Stimulated activated effector memory CD8-positive, alpha-beta T cell treated with anti-CD3 and anti-CD28 coated beads, Interleukin-12 subunit alpha, Interleukin-12 subunit beta, amount 100 ng/mL, for 72 hours (primary cell): ENCODE measurements around the gene DLG2.
"Not testable (repeated sequence)": the region's sequence is repeated elsewhere in the genome, so short reads cannot be mapped to it uniquely, and the experiment has no call there.

Source experiments
- ATAC-seq: fragments of 150-1000 bp; cut with Tn5 transposase; 2 replicates; pipeline ENCODE4 v1.10.0; 2021
- DNase-seq, 2 donors: peaks; one replicate each; pipeline ENCODE4 v3.0.0; 2021 to 2022; ENCODE audit warnings: low spot score in 2 of 2
- H3K27ac Mint-ChIP-seq: one replicate; pipeline ENCODE4 v1.8.0; 2022; ENCODE audit warnings: mild to moderate bottlenecking, mixed read lengths
- H3K36me3 Mint-ChIP-seq: one replicate; pipeline ENCODE4 v1.8.0; 2022; ENCODE audit warnings: mild to moderate bottlenecking, mixed read lengths
- H3K4me1 Mint-ChIP-seq: one replicate; pipeline ENCODE4 v1.8.0; 2022; ENCODE audit warnings: mixed read lengths
- H3K4me3 Mint-ChIP-seq: one replicate; pipeline ENCODE4 v1.8.0; 2022; ENCODE audit warnings: mild to moderate bottlenecking, mixed read lengths
- H3K9me3 Mint-ChIP-seq: one replicate; pipeline ENCODE4 v1.8.0; 2022; ENCODE audit warnings: mixed read lengths

The DLG2 gene

DNA sequence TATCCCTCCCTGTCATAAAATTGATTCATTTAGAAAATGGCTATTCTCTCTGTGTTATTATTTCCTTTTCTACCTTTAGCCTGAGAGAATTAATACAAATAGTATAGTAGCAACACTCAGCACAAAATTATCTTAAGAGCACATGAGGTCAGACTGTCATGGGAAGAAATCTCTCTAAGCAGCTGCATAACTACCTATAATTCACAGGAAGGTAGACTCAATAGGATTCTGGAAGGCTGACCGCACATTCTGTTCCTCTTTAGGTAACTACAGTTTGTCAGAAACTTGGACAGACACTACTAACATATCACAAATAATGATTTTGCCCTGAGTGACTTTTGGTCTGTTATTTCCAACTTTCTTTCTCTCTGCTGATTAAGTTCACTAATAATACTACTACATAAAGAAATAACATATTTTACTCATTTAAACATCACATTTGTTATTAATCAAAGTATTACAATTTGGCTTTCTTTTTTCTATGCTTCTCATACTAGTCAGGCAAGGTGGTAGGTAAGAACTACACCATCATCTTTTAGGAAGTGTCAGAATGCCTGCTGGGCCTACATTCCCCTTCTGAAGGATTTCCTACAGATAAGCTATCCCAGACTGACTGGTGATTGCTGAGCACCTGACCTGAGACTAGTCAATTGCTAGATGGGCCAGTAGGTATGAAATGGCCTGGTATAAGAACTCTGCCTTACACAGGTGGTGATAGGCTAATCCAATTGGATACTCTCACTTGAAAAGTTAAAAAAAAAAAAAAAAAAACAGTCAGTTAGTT, 325.1 kb downstream of the DLG2 start:
- Mint-ChIP-seq H3K27ac (no peak overlapping the region), H3K9me3 (peaks cover 14% of the 10 kb centered on the region), H3K36me3 (no peaks in the 10 kb centered on the region), H3K4me1 (no peaks in the 10 kb centered on the region), H3K4me3 (no peak overlapping the region)
- no peak for ATAC-seq
- no peak for DNase-seq

DNA sequence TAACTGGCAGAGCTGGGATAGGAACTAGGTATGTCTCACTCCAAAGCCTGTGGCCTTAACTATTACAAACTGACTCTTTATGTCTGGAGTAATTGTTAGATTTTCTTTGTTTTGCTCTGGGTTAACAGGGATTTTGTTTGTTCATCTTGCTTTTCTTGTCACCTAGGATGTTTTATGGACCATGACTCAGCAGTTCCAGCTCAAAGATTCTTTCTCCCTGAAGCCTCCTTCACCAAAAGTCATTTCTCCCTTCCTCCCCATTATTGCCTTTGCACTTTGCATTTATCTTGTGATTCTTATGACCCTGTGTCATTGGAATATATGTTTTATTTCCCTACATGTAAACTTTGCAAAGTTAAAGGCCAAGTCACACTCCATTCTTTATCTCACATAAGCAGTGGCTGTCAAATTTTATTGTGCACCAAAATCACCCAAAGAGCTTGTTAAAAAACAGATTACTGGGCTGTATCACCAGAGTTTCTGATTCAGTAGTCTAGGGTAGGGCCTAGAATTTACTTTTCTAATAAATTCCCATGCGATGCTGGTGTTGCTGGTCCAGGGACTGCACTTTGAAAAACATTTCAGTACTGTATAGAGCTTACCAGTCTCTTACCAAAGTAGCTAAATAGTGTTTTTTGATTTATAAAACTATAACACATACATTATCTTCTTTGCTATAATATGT, 327.7 kb downstream of the DLG2 start:
- no peaks in the 10 kb centered on the region for H3K36me3 Mint-ChIP-seq
- no peak overlapping the region for H3K27ac Mint-ChIP-seq
- DNase-seq = no peak
- peaks cover 11% of the 10 kb centered on the region for H3K9me3 Mint-ChIP-seq
- no peak overlapping the region for H3K4me3 Mint-ChIP-seq
- no peak for ATAC-seq
- H3K4me1 Mint-ChIP-seq = no peaks in the 10 kb centered on the region

DNA sequence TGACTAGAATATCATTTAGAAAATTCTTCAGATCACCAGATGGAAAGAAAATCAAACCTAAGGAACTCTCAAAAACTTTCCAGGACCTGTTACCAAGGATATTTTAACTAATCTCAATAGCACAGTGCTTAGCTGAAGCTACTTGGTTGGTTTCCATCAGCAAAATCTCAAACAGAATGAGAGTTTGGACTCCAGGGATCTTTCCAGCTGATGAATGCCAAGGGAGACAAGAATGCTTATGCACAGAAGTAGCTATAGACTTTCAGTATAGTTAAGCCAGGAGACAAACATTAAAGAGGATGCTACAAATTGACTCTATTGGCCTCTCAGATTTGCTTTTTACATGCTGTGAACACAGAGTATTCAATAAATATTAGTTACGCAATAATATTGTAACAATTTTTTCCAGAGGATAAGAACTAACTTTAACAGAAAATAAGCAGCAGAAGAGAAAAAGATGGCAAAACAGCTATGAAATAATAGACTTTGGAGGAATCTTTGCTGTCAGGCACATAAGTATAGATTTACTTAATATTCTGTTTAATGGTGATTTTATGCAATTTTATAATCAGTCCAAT, 331.4 kb downstream of the DLG2 start:
- no peaks in the 10 kb centered on the region for H3K36me3 Mint-ChIP-seq
- DNase-seq (no peak), ATAC-seq (no peak)
- peaks cover 6% of the 10 kb centered on the region for H3K9me3 Mint-ChIP-seq
- H3K27ac Mint-ChIP-seq = no peak overlapping the region
- H3K4me3 Mint-ChIP-seq = no peak overlapping the region
- H3K4me1 Mint-ChIP-seq = no peaks in the 10 kb centered on the region

DNA sequence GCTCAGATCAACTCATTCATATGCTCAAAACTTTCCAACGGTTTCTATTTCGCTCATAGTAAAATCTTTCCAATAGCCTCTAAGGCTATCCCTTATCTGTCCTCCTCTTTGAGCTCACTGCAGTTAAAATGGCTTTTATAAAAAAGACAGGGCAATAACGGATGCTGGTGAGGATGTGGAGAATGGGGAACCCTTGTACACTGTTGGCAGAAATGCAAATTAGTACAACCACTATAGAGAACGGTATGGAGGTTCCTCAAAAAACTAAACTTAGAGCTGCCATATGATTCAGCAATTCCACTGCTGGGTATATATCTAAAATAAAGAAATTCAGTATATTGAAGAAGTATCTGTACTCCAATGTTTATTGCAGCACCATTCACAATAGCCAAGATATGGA, 345.6 kb downstream of the DLG2 start:
- no peak overlapping the region for H3K4me3 Mint-ChIP-seq
- H3K9me3 Mint-ChIP-seq = peaks cover 7% of the 10 kb centered on the region
- H3K4me1 Mint-ChIP-seq = no peaks in the 10 kb centered on the region
- no peak overlapping the region for H3K27ac Mint-ChIP-seq
- no peak for ATAC-seq
- DNase-seq = no peak
- no peaks in the 10 kb centered on the region for H3K36me3 Mint-ChIP-seq

DNA sequence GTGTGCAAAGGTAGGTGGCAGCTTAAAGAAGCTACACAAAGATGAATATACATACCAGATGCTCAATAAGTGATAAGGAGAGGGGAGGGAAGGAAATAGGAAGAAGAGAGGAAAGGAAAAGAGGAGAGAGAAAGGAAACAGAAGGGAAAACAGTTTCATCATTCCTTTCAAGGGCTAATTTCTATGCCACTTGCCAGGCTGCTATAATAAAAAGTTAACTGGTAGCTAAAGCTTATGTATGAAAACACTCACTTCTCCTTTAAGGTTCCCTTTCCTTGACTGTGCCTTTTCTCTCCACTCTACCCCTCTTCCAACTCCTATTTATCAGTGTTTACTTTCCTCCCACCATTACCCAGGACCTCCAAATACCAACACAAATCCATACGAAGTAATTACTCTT, 347.9 kb downstream of the DLG2 start:
- Mint-ChIP-seq H3K36me3 (no peaks in the 10 kb centered on the region), H3K4me1 (no peaks in the 10 kb centered on the region), H3K27ac (no peak overlapping the region), H3K4me3 (no peak overlapping the region), H3K9me3 (peaks cover 10% of the 10 kb centered on the region)
- DNase-seq (no peak), ATAC-seq (no peak)

DNA sequence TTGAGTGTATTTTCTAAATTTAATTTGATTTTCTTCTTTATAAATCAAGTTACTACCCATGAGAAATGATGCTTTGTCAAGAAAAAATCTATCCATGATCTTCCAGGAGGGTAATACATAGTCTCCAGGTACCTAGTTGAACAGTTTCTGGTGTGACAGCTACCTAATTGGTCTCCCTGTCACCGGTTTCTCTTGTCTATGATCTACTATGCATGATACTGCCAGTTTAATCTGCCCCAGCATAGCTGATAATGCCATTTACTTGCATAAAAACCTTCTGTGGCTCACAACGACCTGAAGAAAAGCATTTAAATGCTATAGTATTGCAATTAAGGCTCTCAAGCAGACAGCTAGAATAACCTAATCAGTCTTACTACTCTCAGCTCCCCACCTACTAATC, 349.5 kb downstream of the DLG2 start:
- no peak overlapping the region for H3K4me3 Mint-ChIP-seq
- DNase-seq = no peak
- H3K36me3 Mint-ChIP-seq = no peaks in the 10 kb centered on the region
- H3K9me3 Mint-ChIP-seq = peaks cover 11% of the 10 kb centered on the region
- no peaks in the 10 kb centered on the region for H3K4me1 Mint-ChIP-seq
- H3K27ac Mint-ChIP-seq = no peak overlapping the region
- ATAC-seq = no peak

DNA sequence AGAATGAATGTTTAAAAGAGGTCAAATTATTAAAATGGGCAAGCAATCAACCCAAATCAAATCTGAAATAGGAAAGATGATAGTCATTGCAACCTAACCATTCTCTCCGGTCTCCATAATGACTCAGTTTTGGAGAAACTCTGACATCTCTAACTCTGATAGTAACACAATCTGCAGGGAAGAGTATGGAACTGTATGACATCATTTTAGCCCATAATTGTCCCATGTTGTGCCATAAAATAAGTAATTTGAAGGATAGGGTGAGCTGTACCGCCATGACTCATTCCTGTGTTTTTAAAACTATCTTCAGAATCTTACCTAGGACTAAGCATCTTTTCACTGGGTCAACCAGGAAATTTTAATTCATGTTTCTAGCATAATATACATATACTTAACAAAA, 350.8 kb downstream of the DLG2 start:
- Mint-ChIP-seq H3K9me3 (peaks cover 17% of the 10 kb centered on the region), H3K36me3 (no peaks in the 10 kb centered on the region), H3K4me3 (no peak overlapping the region), H3K4me1 (no peaks in the 10 kb centered on the region), H3K27ac (no peak overlapping the region)
- no peak for DNase-seq
- ATAC-seq = no peak

DNA sequence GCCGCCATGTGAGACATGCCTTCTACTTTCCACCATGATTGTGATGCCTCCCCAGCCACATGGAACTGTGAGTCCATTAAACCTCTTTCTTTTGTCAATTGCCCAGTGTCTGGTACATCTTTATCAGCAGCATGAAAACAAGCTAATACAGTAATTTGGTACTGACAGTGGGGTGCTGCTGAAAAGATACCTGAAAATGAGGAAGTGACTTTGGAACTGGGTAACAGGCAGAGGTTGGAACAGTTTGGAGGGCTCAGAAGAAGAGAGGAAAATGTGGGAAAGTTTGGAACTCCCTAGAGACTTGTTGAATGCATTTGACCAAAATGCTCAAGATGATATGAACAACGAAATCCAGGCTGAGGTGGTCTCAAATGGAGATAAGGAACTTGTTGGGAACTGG, 356.8 kb downstream of the DLG2 start:
- not testable (repeated sequence) for DNase-seq, H3K27ac Mint-ChIP-seq, H3K4me3 Mint-ChIP-seq, ATAC-seq, H3K4me1 Mint-ChIP-seq, H3K36me3 Mint-ChIP-seq
- H3K9me3 Mint-ChIP-seq = peaks cover 20% of the 10 kb centered on the region

DNA sequence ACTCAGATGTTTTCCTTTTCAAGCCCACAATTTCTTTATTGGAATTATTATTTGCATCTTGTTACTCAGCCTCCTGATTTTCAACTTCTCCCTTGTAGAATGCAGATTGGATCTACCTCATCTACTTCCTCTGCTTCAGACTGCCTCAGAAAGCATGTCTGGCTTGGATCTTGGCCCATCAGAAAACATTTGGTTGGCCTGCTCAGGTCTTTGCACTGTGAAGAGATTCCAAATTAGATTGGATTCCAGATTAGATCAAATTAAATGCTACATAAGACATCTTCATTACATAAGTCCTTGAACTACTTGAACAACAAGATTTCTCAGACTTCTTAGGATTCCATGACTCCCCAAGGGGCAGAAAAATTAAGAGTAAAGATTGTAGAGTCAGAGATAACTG, 358.0 kb downstream of the DLG2 start:
- peaks cover 21% of the 10 kb centered on the region for H3K9me3 Mint-ChIP-seq
- DNase-seq (no peak), ATAC-seq (no peak)
- H3K27ac Mint-ChIP-seq = no peak overlapping the region
- no peak overlapping the region for H3K4me3 Mint-ChIP-seq
- H3K4me1 Mint-ChIP-seq = no peaks in the 10 kb centered on the region
- no peaks in the 10 kb centered on the region for H3K36me3 Mint-ChIP-seq

DNA sequence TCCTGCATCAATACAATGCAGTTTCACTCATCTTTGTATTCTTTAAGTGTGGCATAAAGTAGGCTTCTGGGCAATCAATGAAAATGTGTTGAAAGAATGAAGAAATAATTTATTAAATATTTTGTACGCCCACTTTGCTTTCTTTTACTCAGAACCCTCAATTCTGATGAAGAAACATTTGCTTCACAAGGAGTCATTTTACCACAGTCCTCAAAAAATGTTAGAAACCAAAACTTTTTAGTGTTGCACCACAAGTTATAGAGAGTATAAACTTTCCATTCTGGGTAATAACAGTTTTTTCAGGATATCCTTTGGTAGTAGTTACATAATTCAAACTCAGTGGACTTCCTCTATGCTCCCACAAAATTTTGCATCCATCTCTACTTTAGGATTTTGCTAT, 360.5 kb downstream of the DLG2 start:
- H3K9me3 Mint-ChIP-seq = peaks cover 16% of the 10 kb centered on the region
- no peaks in the 10 kb centered on the region for H3K36me3 Mint-ChIP-seq

DNA sequence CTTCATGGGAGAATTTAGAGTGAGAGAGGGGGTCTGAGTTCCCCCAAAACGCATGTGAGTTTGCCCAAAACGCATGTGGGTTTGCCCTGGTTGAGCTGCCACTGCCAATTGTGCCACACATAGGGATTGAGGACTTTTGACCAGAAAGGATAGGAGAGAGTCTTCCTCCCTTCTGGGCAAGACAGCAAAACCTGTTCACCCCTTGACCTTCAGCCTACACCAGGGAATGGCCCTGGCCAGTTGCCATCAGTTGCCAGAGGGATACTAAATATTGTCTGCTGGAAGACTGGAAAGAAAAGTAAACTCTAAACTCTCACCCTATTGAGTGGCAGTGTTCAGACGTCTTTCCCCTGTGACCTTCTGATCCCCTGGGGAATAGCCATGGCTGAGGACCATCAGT, 363.8 kb downstream of the DLG2 start:
- no peak for DNase-seq
- Mint-ChIP-seq H3K27ac (no peak overlapping the region), H3K9me3 (peaks cover 21% of the 10 kb centered on the region), H3K4me1 (no peaks in the 10 kb centered on the region), H3K4me3 (no peak overlapping the region), H3K36me3 (no peaks in the 10 kb centered on the region)
- no peak for ATAC-seq

More for the DNA sequence above, 360.5 kb downstream of the DLG2 start:
- DNase-seq (no peak), ATAC-seq (no peak)
- Mint-ChIP-seq H3K4me3 (no peak overlapping the region), H3K27ac (no peak overlapping the region), H3K4me1 (no peaks in the 10 kb centered on the region)

DNA sequence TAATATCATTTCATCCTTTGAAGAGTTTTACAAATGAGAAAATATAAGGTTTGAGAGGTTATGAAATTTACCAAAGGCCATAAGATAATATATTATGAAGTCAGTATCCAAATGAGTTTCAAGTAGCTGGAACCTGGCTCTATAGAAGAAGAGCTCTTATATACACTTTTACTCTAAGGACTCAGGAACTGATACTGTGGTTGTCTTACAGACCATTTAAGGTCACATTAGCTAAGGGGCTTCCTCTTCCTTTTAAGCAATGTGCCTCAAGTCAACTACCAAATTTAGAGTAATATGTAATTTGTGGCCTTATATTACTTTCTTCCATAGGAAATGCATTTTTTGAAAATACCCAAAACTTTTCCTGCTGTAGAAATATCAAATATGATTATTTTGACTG, 369.3 kb downstream of the DLG2 start:
- ATAC-seq (no peak), DNase-seq (no peak)
- Mint-ChIP-seq H3K4me1 (no peaks in the 10 kb centered on the region), H3K36me3 (no peaks in the 10 kb centered on the region), H3K27ac (no peak overlapping the region), H3K9me3 (peaks cover 19% of the 10 kb centered on the region), H3K4me3 (no peak overlapping the region)

DNA sequence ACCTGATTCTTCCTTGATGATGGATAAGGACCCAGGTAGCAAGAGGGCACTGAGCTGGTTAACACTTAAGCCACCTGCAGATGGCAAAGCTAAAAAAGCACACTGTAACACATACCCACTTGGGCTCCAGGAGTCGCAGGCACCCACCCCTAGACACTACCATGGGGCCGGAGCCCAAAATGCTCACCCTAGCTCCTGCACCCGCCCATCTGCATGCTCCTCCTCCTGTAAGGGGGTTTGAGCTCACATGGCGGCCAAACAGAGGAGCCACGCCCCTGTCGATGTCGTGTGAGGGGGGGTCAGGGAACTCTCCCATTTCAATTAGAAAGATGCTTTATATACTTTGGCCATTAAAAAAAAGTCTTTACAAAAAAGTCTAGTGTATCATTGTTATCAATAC, 370.7 kb downstream of the DLG2 start:
- H3K4me1 Mint-ChIP-seq = no peaks in the 10 kb centered on the region
- ATAC-seq = no peak
- no peak overlapping the region for H3K4me3 Mint-ChIP-seq
- H3K9me3 Mint-ChIP-seq = peaks cover 18% of the 10 kb centered on the region
- no peak for DNase-seq
- H3K27ac Mint-ChIP-seq = no peak overlapping the region
- no peaks in the 10 kb centered on the region for H3K36me3 Mint-ChIP-seq

DNA sequence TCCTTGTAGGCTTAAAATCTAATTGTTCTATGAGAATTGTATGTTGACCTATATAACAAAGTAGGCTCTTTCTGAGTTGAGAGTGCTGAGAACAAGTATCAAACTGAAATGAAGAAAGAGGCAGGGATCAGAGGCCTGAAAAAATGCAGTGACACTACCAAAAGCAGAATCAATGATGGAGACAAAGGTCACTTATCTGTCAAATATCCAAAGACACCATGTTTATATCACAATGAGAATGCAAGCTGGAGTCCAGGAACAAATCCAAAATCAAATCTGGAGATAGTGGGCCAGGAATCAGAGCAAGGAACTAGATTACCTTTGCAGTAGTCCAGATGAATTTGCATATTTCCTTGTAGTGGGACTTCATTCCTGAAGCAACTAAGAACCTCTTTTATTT, 377.7 kb downstream of the DLG2 start:
- no peak overlapping the region for H3K27ac Mint-ChIP-seq
- H3K4me3 Mint-ChIP-seq = no peak overlapping the region
- no peaks in the 10 kb centered on the region for H3K4me1 Mint-ChIP-seq
- H3K9me3 Mint-ChIP-seq = peaks cover 4% of the 10 kb centered on the region
- ATAC-seq = no peak
- no peak for DNase-seq
- H3K36me3 Mint-ChIP-seq = no peaks in the 10 kb centered on the region

DNA sequence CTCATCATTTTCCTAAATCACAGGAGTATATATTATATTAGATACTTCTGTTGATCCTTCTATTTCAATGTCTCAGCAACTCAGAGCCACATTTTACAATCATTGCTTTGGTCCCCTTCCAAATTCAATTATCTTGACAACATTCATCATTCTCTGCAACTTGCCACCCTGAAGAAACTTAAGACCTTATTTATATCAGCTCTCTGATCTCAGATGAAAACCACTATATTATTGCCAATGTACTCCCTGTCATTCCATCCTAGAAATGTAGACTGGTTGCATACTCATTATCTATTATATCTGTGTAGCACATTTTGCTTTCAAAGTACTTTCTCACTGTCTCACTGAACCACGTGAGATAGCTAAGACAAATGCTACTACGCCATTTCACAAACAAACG, 379.3 kb downstream of the DLG2 start:
- H3K4me3 Mint-ChIP-seq = no peak overlapping the region
- no peak for ATAC-seq
- H3K27ac Mint-ChIP-seq = no peak overlapping the region
- no peaks in the 10 kb centered on the region for H3K36me3 Mint-ChIP-seq
- no peaks in the 10 kb centered on the region for H3K4me1 Mint-ChIP-seq
- no peak for DNase-seq
- H3K9me3 Mint-ChIP-seq = peaks cover 4% of the 10 kb centered on the region

DNA sequence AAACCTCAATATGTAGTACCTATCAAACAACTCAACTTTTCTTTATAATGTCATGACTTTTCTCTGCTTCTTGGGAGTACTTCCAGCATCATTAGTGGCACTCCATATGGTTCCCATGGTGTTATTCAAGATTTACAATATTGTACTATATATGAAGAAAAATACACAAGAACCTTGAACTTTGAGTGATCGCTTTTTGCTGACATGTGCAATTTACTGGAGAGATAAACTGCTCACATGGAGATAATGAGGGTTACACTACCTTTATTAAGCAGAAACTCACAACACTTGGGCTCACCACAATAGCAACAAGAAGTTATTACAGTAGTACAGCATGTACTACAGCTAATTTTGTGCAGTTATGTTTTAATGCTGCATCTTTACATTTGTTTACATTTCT, 388.2 kb downstream of the DLG2 start:
- ATAC-seq (no peak), DNase-seq (no peak)
- no peak overlapping the region for H3K4me3 Mint-ChIP-seq
- H3K27ac Mint-ChIP-seq = no peak overlapping the region
- H3K36me3 Mint-ChIP-seq = no peaks in the 10 kb centered on the region
- no peaks in the 10 kb centered on the region for H3K4me1 Mint-ChIP-seq
- H3K9me3 Mint-ChIP-seq = peaks cover 19% of the 10 kb centered on the region
